GDM1 (cell line): ENCODE results near the gene AFTPH.
"Not testable (repeated sequence)": the region's sequence is repeated elsewhere in the genome, so short reads cannot be mapped to it uniquely, and the experiment has no call there.

ENCODE experiments used
- DNase-seq: peaks from one replicate; lab custom pipeline; 2025; lab: John Stamatoyannopoulos, UW

Gene AFTPH

DNA sequence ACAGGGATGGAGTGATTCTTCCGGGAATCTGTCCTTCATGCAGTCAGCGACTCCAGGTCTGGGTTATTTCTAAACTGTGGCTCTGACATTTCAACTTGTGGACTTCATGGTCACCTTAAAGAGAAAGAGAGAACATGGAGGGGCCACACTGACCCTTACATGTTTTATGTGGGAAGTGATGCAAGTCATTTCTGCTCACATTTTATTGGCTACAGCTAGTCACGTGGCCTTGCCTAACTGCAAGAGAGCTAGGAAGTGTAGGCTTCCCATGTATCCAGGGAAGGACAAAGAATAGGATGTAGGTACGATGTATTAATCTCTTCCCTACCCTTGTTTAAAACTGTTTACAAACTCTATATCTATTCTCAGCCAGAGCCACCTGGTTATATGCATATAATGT is 30.3 kb upstream of the AFTPH start:
- DNase-seq = no peak

DNA sequence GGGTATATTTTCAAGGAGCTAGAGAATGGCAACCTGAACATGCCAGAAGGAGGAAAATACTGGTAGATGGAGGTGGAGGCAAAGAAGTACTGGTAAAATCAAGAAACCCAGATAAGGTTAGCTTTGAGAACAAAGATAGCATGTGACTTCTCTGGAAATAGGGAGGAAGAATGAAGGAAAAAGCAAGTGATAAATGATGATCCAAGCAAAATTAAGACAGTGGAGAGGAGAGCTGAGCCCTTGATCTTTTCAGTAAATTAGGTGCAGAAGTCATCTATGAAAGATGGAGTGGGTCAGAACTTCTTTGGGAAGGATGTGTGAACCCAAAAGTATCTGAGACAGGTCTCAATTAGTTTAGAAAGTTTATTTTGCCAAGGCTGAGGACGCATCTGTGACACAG is 25.7 kb upstream of the AFTPH start:
- DNase-seq = no peak

DNA sequence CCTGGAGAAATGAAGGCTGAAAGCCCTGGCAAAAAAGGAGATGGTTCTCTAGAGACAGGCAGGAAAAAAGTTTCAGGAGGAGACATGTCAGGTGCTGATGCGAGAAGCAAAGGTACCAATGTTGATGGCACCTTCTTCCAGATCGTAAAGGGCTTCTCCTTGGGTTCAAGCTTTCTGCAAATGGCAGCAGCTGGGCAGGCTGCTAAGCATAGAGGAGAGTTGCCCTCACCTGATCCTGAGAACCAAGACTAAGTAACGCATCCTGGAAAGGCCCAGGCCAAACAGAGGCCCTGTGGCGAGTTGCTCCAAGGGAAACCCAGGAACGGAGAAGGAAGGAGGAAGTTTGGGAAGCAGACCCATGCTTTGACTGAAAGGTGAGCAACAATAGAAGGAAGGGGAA is 23.6 kb upstream of the AFTPH start:
- DNase-seq = no peak

DNA sequence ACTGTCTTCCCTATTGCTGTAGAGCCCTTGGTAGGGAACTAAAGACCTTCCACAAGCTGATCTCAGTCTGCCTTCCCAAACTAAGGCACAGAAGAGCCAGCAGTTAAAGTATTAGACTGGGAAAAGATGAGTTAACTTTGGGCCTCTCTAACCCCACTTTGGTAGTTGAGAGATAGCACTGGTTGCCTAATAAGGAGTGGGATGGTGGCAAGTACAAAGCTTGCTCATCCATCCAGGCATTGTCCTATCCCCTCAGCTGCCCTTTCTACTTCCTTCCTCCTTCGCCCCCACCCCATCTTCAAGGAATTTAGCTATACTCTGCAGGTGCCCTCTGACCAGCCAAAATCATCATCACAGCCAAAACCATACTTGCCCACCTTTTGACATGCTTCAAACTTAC is 22.2 kb upstream of the AFTPH start:
- no peak for DNase-seq

DNA sequence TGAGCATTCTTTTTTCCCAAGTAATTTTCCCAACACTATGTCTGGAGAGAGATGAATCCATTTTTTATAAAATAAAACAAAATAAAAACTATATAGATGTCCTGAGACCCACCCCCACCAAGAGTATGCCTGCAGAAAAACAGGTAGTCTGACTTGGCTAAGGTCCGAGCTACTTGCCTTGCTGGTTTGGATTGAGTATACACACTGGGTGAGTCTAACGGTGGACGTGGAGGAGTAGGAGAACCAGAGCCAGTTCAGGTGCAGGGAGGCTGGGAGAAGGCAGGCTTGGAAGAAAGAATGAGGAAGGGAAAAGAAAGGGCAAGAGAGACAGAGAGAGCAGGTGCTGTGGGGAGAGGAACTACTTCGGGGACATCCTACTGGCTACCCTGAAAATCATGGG is 21.3 kb upstream of the AFTPH start:
- no peak for DNase-seq

DNA sequence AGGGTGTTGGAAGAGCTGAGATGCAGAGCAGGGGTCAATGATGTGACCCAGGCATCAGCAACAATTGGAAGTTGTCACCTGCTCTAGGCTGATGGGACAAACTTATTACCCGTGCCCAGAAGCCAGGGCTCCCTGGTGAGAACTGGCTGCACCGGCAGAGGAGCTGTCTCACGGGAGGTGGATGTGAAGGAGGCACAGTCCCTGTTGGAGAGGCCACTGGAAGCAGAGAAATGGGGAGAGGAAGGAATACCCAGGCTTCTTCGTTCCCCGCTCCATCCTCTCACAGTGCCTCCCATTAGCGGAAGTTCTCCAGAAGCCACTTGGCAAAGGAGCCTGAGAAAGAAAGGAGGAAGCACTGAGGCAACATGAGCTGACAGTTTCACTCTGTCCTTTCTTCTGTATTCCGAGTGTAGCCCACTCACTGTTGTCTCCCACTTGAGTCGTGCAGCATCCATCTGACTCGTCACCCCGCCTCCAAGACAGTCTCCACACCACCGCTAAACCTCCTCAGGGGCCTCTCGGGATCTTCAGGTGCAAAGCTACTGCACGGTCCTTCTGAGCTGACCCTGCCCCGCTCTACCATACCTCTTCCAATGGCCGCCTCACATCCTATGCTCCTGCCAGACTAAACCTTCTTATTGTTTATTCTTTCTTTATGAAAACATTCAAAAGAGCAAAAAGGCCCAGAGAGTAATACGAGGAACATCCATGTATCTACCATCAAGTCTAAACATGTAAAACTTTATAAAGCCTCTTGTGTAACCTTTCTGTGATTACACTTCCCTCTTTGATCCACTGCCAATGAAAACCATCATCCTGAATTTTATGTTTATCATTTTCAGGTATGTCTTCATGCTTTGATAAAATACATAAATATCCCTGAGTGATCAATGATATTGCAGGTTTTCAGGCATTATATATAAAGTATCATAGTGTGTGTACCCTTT is 19.1 kb upstream of the AFTPH start:
- no peak for DNase-seq

DNA sequence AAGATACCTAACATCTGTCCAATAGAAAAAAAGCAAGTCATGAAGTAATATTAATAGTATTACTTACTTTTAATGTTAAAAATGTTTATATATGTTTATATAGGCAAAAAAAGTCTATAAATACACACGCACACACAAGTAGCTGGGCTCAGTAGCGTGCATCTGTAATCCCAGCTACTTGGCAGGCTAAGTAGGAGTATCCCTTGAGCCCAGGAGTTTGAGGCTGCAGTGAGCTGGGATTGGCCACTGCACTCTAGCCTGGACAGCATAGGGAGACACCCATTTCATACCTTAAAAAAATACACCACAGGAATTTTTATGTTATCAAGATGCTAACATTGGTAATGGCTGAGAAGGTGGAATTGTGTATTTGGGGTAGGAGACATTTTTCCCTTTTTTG is 17.4 kb upstream of the AFTPH start:
- DNase-seq = no peak

DNA sequence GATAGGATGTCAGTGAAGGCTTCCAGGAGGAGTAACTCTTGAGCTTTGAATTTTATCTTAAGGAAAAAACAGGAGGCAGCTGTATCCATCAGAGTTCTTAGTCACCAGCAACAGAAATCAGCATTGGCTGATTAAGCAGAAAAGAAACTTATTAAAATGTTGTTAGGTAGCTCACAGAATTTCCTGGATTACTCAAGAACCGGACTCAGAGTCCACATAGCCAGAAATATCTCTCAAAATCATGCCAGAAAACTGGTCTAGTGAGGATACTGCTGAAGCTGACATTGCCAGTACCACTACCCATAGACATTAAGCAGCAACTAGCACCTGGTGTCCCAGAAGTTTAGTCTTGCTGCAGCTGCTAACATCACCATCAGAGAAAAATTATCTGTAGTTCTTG is 10.1 kb upstream of the AFTPH start:
- no peak for DNase-seq

DNA sequence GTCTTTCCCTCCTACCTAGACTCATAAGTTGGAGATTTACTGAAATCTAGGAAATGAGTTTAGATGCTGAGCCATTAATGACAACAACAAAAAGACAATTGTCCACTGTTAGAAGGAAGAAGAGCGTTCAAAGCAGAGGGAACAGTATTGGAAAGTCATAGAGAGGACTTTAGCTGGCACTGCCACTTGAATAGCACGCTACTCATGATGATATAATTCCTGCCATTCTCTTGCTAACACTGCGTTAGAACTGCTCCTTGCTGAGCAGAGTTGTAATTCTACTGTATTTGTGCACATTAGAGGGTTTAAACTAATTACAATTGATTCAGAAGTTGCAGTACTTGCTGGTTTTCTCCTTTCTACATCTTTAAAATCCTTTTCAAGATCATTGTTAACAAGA is 9.0 kb upstream of the AFTPH start:
- no peak for DNase-seq

DNA sequence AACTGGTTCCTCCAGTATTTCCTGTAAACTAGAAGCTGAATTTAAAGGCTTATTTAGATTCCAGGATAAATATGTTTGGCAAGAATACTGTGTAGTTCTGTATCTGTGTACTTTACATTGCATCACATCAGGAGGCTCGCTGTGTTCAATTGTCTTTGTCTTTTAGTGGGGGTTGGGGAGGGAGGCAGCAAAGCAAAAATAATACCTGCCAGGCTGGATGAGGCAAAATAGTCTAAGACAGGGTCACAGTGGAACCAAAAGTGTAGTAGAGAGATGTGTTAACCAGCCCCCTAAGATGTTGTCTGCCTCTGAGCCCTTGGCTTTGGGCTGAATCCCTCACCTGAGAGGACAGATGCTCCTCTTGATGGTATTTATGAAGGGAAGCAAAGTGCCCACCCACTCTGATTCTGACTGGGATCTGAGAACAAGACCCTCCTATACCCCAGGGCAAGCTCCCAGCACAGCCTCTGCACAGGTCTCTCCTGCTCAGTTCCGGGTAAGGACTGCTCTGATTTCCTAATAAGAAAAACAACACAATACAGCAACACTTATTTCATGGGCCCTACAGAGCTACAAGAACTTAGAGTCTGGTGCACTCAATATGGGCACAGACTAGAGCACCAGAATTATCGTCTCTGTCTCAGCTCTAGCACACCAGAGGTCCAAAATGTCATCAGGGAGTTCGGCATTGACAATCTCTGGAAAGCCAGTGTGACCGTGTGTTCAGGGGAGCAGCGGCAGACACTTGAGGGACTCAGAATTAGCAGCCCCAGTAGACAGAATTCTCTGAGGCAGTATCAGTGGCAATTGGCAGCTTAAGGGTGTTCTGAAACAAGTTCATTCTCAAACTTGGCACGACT is 7.2 kb upstream of the AFTPH start:
- DNase-seq = no peak

DNA sequence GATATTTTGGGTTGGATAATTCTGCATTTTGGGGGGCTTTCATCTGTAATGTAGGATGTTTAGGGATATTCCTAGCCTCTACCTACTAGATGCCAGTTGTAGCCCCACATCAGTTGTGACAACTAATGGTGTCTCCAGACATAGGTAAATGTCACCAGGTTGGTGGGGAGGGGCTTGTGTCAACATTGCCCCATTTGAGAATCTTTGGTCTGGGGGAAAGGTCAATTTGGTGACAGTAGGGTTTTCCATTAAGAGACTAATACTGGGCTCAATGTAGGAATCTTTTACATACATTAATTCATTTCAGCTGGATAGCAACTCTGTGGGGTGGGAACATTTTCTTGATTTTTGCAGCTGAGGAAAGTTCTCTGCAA is 6.6 kb upstream of the AFTPH start:
- DNase-seq = no peak

DNA sequence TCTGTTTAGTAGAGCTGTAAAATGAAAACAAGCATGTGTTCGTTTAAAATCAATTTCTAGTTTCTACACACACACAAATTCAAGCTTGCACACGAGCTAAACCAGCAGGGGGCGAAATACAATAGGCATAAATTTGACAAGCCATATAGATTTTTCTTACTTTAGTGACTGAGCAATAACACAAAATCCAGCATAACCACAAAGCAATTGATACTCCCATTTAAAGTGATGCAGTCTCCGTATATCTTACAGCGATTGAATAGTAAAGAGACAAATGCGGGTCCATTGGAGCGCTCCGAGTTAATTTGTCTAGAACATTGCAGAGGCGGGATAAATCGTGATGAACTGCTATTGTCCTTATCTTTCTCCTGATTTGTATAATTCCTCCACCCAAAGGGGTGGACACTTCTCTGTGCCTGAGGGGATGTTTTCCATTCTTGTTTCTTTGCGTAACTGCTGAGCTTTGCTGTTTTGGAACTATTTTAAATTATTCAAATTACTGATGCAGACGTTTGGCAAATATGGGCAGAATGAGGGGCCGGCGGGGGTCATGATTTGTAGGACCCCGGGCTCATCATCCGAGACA is 1.2 kb upstream of the AFTPH start:
- DNase-seq = peak; percentile 51

DNA sequence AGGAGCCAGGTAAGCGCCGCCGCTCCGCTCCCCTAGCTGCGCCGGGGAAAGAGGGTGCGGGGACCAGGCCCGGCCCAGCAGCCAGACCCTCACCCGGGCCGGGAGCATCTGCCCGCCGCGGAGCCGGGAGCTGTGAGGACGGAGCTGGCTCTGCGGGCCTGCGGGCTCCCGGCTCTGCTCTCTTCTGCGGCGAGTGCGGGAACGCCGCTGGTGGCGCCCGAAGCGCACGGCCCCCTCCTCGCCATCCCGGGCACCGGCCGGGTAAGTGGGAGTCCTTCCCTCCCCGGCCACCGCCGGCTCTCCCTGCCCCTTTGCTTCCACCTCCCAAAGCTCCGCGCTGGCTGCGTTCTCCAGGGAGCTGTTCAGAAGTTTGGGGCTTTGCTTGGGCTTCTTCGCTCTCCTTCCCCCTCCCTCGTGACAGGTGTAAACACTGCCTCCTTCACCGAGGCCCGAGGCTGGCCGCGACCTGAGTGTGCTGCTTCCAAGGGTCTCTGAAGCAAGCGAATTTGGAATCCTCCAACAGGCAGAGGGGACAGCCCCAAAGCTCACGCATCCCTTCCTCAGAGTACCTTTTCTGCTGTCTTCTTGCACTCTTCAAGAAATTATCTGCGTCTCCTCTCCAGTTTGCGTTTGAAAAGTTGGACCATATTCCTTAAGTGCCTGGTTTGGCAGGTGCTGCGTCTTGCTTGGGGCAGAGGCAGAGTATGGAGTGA is 632 bp downstream of the AFTPH start:
- DNase-seq = no peak

DNA sequence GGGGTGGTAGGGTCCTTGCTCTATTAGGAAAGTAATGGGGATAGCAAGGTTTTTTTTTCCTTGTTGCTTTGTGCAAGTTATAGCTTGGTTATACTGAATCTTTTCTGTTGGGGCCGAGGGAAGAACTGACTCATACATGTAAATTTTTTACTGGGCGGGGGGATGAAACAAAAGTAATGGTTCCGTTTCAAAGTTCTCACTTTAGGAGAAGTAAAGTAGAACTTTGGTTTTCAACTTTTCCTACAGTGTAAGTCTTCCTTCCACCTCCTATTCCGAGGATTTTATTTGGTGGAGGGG is 1.1 kb downstream of the AFTPH start:
- no peak for DNase-seq

DNA sequence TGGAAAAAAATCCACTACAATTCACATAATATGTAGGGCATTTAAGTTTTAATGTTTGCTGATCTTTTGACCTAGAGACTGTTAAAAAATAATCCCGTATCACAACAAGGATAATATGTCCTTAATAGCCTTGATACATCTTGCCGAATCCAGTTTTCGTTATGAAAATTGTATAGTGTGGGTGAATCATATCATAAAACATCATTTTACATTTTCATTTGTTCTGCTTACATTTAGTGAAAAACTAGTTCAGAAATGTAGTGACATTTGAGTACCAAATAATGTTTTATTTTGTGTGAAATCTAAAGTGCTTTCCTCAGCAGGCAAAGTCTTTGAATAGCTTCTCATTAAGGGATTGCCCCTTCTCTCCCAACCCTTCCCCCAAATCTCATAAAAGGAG is 1.9 kb downstream of the AFTPH start:
- no peak for DNase-seq

DNA sequence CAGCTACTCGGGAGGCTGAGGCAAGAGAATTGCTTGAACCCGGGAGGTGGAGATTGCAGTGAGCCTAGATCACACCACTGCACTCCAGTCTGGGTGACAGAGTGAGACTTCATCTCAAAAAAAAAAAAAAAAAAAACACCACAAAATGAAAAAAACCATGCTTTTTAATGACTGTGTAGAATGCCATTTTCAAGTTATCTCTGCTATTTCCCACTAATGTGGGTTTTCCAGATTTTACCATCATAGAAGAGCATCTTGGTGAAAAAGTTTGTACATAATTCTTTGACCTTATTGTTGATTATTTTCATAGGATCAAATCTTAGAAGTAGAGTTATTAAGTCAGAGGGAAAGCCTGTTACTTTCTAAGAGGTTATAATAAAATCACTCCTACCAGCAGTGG is 6.8 kb downstream of the AFTPH start:
- DNase-seq = not testable (repeated sequence)

DNA sequence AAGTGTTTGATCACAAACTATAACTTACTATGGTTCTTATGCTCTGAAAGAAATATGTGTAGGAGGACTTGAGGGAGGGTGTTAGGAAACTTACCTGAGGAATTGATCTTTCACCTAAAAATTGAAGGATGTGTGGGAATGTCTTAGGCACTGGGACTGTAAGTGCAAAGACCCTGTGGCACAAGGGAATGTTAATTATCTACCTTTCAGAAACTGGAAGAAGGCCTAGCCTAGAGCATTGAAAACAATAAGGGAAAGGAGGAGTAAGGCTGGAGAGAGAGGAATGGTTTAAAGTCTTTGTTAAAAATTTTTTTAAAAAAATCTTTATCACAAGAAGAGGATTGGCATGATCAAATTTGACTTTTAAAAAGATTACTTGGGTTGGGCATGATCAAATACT is 7.9 kb downstream of the AFTPH start:
- no peak for DNase-seq

DNA sequence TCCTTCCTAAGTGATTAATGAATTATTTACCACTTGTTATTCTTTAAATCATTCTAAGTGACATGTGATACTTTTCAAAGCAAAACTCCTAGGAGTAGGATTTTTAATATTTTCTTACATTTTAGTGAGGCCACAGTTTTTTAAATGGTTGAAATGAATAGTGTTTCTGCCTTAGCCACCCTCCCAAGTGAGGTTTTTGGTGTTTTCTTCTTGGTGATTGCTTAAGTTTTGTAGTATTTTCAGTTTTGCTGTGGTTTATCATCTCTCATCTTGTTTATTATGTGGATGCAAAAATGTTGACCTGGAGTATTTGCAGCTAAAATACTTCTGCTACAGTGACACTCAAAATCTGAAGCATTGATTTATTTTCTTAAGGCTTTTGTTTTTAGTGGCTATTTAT is 9.8 kb downstream of the AFTPH start:
- DNase-seq = no peak

DNA sequence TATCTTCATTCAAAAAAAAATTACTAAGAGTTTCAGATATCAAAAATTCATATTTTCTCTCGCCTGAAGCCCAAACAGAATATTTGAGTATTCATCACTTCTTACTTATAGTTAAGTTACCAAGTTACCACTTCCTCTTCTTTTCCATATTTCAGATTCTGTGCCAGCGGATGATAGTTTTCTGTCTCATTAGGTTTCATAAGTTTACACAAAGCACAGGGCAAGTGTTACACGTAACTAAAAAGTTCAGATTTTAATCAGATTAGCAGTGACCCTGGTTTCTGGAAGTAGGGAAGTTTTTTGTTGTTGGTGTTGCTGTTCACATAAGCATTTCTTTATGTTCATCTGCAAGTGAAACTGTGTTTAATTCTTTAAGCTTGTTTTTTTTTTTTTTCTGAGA is 10.2 kb downstream of the AFTPH start:
- DNase-seq = no peak

DNA sequence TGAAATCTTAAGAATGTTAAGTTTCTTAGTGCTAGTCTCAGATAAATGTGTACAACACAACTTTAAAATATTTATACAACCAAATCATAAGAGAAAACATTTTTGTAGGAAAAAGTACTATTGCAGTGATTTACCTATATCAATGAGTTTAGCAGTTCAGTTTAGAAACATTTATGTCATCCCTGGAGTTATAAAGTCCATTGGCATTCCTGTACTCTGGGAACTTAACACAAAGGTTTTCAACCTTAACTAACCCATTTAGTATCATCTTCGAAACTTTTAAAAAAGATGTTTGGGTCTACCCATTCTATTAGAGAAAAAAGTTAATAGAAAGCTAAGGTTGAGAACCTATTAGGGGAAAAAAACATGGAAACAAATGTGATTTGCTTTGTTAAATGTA is 10.9 kb downstream of the AFTPH start:
- no peak for DNase-seq

DNA sequence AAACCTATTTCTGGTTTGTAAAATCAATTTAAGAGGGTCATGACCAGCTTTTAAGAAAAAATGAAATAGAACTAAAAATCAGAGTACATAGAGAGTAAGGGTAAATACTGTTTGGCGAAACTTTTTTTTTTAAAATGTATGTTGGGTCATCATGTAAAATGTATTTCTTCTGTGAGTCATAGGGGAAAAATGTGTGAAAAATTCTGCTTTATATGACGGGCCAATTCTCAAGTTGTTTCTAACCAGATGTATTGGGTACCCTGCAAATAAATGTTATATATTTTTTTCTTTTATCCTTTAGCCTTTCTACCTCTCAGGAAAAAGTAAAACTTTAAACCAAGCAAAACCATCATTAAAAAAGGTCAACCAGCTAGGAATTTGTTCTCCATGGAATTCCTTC is 13.9 kb downstream of the AFTPH start:
- DNase-seq = no peak

DNA sequence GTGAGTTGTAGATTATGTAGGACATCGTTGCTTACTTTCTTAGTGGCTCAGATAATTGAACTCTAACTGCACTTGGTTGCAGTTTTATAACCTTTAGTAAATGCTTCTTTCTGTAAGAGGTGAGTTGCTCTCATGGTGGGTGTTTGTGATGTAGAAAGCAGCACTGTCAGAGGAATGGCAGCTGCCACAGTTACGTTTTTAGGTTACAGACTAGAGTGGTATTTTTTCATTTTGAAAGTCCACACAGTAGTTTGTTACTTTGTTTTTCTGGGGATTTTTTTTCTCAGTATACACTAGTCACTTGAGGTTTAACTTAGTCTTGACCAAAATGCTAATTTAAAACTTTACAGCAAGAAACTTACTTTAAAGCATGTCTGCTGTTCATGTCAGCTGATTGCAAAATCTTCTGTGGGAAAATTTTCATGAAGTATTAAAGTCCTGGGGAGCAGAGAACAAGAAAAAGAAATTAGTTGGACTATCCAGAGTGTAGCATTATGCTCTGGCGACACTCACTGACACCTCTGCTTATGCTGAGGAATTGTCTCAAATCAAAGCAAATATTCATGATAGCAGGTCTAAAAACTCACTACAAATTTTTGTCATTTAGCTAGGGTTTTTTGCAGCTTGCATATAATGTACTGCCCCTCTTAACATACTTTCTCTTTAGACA is 14.8 kb downstream of the AFTPH start:
- DNase-seq = no peak
